ENCODE data around the gene C11orf42.
A peak's percentile ranks its signal among the peaks of the same experiment; 100 is the strongest.
"Not testable (repeated sequence)": the region's sequence is repeated elsewhere in the genome, so short reads cannot be mapped to it uniquely, and the experiment has no call there.

C11orf42 gene

GRCh38 chr11:6241316-6241715 lies 36.0 kb downstream of the C11orf42 start:
- TF ChIP-seq CTCF (IDR thresholded peaks at IDR 0.05; ENCODE audit: insufficient read depth, missing control alignments) = no peak
- DNase-seq (ENCODE audit: insufficient read length, low spot score) = no peak
- no peak for FAIRE-seq

- no peak for FAIRE-seq
- no peak for TF ChIP-seq CTCF (IDR thresholded peaks at IDR 0.05; ENCODE audit: insufficient read depth, missing control alignments)
- no peak for DNase-seq (ENCODE audit: insufficient read length, low spot score)
These were observed 40.2 kb downstream of the C11orf42 start for GRCh38 chr11:6245536-6245935.

- no peak for TF ChIP-seq CTCF (IDR thresholded peaks at IDR 0.05; ENCODE audit: insufficient read depth, missing control alignments)
These were observed 42.9 kb downstream of the C11orf42 start for GRCh38 chr11:6248248-6248647.

GRCh38 chr11:6248897-6249296 lies 43.5 kb downstream of the C11orf42 start:
- not testable (repeated sequence) for FAIRE-seq; DNase-seq (ENCODE audit: insufficient read length, low spot score)

More at GRCh38 chr11:6248248-6248647, 42.9 kb downstream of the C11orf42 start:
- FAIRE-seq (no peak), DNase-seq (ENCODE audit: insufficient read length, low spot score) (no peak)

- DNase-seq (ENCODE audit: insufficient read length, low spot score) = no peak
- TF ChIP-seq CTCF (IDR thresholded peaks at IDR 0.05; ENCODE audit: insufficient read depth, missing control alignments) = no peak
- FAIRE-seq = no peak
These were observed 44.6 kb downstream of the C11orf42 start for GRCh38 chr11:6249770-6250555.

- TF ChIP-seq CTCF (IDR thresholded peaks at IDR 0.05; ENCODE audit: insufficient read depth, missing control alignments) = peak; percentile 69
- FAIRE-seq = no peak
- DNase-seq (ENCODE audit: insufficient read length, low spot score) = no peak
These were observed 45.9 kb downstream of the C11orf42 start for GRCh38 chr11:6251120-6251733.

GRCh38 chr11:6251990-6252473 lies 46.7 kb downstream of the C11orf42 start:
- TF ChIP-seq CTCF (IDR thresholded peaks at IDR 0.05; ENCODE audit: insufficient read depth, missing control alignments) = no peak
- DNase-seq (ENCODE audit: insufficient read length, low spot score) (no peak), FAIRE-seq (no peak)

Measured in D721Med (cell line).